Ramos (cell line): ENCODE data around the gene GBA3.

Experiments
- in situ Hi-C: fragments of 300-500 bp; cut with MboI; formaldehyde crosslinking; loops from one replicate; pipeline ENCODE4 v1.14.3; 2022; ENCODE audit warnings: low sequenced_read_pairs; ENCODE audit not compliant: unreplicated experiment

The GBA3 gene

GRCh38 chr4:22688236-22688635 lies 4.5 kb upstream of the GBA3 start:
- in situ Hi-C loops, result loop anchor here (25.0 kb wide), 1 partner anchor 901 kb away; no protein-coding TSS in a partner anchor

- in situ Hi-C loops, result loop anchor here (25.0 kb wide), 1 partner anchor 902 kb away; no protein-coding TSS in a partner anchor
These were observed 3.3 kb upstream of the GBA3 start for GRCh38 chr4:22689428-22689827.

- in situ Hi-C loops, result loop anchor here (10.0 to 25.0 kb wide), 2 partner anchors 290 to 908 kb away; no protein-coding TSS in a partner anchor
These were observed 2.3 kb downstream of the GBA3 start for GRCh38 chr4:22695029-22695428.

GRCh38 chr4:22695917-22696316 lies 3.2 kb downstream of the GBA3 start:
- in situ Hi-C loops, result loop anchor here (10.0 to 25.0 kb wide), 2 partner anchors 291 to 909 kb away; no protein-coding TSS in a partner anchor

- in situ Hi-C loops, result no loop called here
These were observed 11.2 kb downstream of the GBA3 start for GRCh38 chr4:22703912-22704311.

GRCh38 chr4:22707390-22707789 lies 14.7 kb downstream of the GBA3 start:
- in situ Hi-C loops, result no loop called here

- in situ Hi-C loops, result no loop called here
These were observed 16.2 kb downstream of the GBA3 start for GRCh38 chr4:22708961-22709360.

GRCh38 chr4:22712105-22712504 lies 19.4 kb downstream of the GBA3 start:
- in situ Hi-C loops, result no loop called here

- in situ Hi-C loops, result no loop called here
These were observed 19.8 kb downstream of the GBA3 start for GRCh38 chr4:22712529-22712928.

- in situ Hi-C loops, result no loop called here
These were observed 21.1 kb downstream of the GBA3 start for GRCh38 chr4:22713841-22714240.

- in situ Hi-C loops, result no loop called here
These were observed 26.5 kb downstream of the GBA3 start for GRCh38 chr4:22719218-22719617.

- in situ Hi-C loops, result no loop called here
These were observed 27.4 kb downstream of the GBA3 start for GRCh38 chr4:22720091-22720490.

GRCh38 chr4:22721204-22721603 lies 28.5 kb downstream of the GBA3 start:
- in situ Hi-C loops, result no loop called here

- in situ Hi-C loops, result no loop called here
These were observed 37.3 kb downstream of the GBA3 start for GRCh38 chr4:22730021-22730420.

GRCh38 chr4:22733816-22734215 lies 41.1 kb downstream of the GBA3 start:
- in situ Hi-C loops, result no loop called here

GRCh38 chr4:22736912-22737311 lies 44.2 kb downstream of the GBA3 start:
- in situ Hi-C loops, result no loop called here

- in situ Hi-C loops, result no loop called here
These were observed 47.2 kb downstream of the GBA3 start for GRCh38 chr4:22739968-22740367.

- in situ Hi-C loops, result no loop called here
These were observed 49.0 kb downstream of the GBA3 start for GRCh38 chr4:22741744-22742143.

- in situ Hi-C loops, result no loop called here
These were observed 50.6 kb downstream of the GBA3 start for GRCh38 chr4:22743290-22743689.

GRCh38 chr4:22744478-22745062 lies 51.8 kb downstream of the GBA3 start:
- in situ Hi-C loops, result no loop called here

GRCh38 chr4:22745234-22745633 lies 52.5 kb downstream of the GBA3 start:
- in situ Hi-C loops, result no loop called here

- in situ Hi-C loops, result no loop called here
These were observed 61.4 kb downstream of the GBA3 start for GRCh38 chr4:22754116-22754515.
